Activated T-cell treated with anti-CD3 and anti-CD28 coated beads, Interleukin-2, amount 50 U/mL, for 4 hours (primary cell): ENCODE results near the gene ACTN2. TPM values are rescaled to one million over a fixed set of nuclear protein-coding genes. Genes with fewer than 3 reads are reported as not detected.

ENCODE experiments used
- ATAC-seq, 2 donors: fragments of 200-7000 bp; cut with Tn5 transposase; one replicate each; pipeline ENCODE4 v1.10.0; 2021
- DNase-seq: peaks from one replicate; pipeline ENCODE4 v3.0.0-alpha.2; 2020
- H3K27me3 Mint-ChIP-seq: one replicate; pipeline ENCODE4 v1.8.0; 2021; ENCODE audit warnings: low read depth, mixed read lengths
- H3K36me3 Mint-ChIP-seq: one replicate; pipeline ENCODE4 v1.8.0; 2022; ENCODE audit warnings: mixed read lengths; ENCODE audit not compliant: insufficient read depth
- H3K4me1 Mint-ChIP-seq: one replicate; pipeline ENCODE4 v1.8.0; 2021; ENCODE audit warnings: low read depth, mixed read lengths
- H3K4me3 Mint-ChIP-seq: one replicate; pipeline ENCODE4 v1.8.0; 2021; ENCODE audit warnings: mild to moderate bottlenecking, moderate library complexity, mixed read lengths
- H3K9me3 Mint-ChIP-seq: one replicate; pipeline ENCODE4 v1.8.0; 2021; ENCODE audit warnings: mixed read lengths
- total RNA-seq, 3 donors: library from RNA; stranded (reverse); gene quantifications; one replicate each; pipeline ENCODE4 v1.2.1, GENCODE V29; 2021

The ACTN2 gene
- total RNA-seq, 3 donors from 2014 or later, result 0.24 to 0.63 (median 0.34) TPM

DNA sequence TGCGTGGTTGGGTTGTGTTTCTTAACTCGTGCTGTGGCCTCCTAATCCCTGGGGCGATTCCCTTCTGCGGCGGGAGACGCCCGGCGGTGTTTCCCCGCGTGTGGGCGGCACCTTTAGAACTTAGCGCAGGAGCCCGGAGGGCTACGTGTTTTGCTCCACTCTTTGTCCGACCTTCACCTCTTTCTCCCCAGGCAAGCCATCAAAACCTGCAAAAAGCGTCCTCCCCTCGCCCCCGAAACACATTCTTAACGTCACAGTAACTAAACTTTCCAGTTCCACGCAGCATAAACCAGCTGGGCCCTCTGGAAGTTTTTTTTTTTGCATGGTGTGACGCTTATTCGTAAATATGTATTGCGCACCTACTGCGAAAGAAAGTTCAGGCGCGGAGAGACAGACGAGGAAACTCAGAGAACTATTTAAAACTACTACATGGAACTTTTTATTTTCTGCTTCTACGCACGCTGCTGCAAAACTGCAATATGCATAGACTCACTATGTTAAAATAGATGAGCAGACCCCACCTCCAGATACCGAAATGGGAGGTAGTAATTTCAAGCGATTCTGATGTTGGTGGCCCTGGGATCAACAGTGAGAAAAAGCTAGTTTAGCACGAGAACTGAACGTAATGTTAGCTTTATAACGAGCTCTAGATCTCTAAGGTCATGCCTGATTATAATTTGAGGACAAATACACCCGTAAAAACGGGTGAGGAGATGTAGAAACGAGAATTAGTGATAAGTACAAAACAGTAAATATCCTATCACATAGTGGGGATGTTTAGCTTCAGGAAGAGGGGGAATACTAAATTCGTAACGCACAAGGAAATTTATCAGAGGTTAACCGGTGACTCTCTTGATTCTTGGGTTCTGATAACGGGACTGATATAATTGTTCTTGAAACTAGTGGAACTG, 109.7 kb downstream of the ACTN2 start:
- peaks cover 34% of the 10 kb centered on the region for H3K4me1 Mint-ChIP-seq
- H3K36me3 Mint-ChIP-seq, result peaks cover 2% of the 10 kb centered on the region
- ATAC-seq (peak in 1 of 2 donors; percentile 3), DNase-seq (peak; percentile 64)
- peak overlapping the region; percentile 84 for H3K4me3 Mint-ChIP-seq
- H3K9me3 Mint-ChIP-seq, result no peaks in the 10 kb centered on the region
- peaks cover 5% of the 10 kb centered on the region for H3K27me3 Mint-ChIP-seq

DNA sequence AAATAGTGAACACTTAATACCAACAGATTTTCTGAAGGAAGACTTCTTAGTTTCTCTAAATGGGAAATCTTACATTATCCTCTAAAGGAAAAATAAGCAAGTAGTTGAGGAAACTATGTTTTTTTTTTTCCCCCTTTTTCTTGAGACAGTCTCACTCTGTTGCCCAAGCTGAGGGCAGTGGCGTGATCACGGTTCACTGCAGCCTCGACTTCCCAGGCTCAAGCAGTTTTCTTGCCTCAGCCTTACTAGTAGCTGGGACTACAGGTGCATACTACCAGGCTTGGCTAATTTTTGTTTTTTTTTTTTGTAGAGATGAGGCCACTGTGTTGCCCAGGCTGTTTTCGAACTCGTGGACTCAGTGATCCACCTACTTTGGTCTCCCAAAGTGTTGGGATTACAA, 112.7 kb downstream of the ACTN2 start:
- DNase-seq (no peak), ATAC-seq (no peak)
- Mint-ChIP-seq H3K36me3 (peaks cover 17% of the 10 kb centered on the region), H3K9me3 (no peaks in the 10 kb centered on the region), H3K27me3 (no peaks in the 10 kb centered on the region), H3K4me1 (peaks cover 55% of the 10 kb centered on the region), H3K4me3 (no peak overlapping the region)

DNA sequence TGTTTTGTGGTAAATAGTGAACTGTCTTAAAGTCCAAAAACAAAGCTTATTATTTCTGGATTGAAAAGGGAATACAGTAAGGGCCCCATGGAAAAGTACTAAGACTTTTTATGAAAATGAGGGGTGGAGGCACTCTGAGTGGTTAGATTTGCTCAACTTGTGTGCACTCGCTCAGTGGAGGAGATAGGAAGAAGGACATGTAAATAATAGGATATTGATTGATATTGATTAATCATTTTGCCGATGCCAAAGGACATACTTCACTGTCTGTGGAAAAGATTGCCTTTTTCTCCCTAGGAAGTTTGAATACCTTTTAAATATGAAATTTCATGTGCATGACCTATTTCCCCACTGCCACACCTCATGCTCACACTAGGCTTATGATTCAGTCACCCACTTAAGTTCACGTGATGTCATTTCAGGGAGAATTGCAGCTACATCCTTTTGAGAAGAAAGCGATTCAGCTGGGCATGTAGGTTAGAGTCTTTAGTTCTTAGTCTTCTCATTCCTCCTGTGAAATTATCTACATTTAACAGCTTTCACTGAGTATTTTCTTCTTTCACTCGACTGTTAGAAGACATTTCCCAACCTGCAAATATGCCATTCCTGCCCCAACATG, 113.8 kb downstream of the ACTN2 start:
- H3K4me3 Mint-ChIP-seq, result no peak overlapping the region
- H3K36me3 Mint-ChIP-seq, result peaks cover 21% of the 10 kb centered on the region
- H3K4me1 Mint-ChIP-seq, result peaks cover 50% of the 10 kb centered on the region
- DNase-seq, result no peak
- H3K9me3 Mint-ChIP-seq, result no peaks in the 10 kb centered on the region
- no peak for ATAC-seq
- H3K27me3 Mint-ChIP-seq, result no peaks in the 10 kb centered on the region

DNA sequence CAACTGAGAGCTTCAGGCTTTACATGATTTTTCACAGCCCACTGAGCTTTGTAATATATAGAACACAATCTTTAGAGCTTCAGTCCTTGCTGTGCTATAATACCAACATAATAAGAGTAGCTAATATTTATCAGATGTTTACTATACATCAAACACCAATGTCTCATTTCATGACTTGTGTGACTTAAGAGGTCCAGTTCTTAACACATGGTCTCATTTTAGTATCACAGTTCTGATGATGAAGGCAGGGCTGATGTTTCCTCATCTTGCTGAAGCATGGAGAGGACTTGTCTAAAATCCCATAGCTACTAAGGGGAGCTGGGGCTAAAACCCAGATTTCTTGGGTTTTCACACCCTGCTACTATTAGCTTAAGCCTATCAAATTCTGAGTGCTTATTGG, 114.3 kb downstream of the ACTN2 start:
- DNase-seq (no peak), ATAC-seq (no peak)
- H3K36me3 Mint-ChIP-seq, result peaks cover 23% of the 10 kb centered on the region
- H3K27me3 Mint-ChIP-seq, result no peaks in the 10 kb centered on the region
- H3K4me1 Mint-ChIP-seq, result peaks cover 51% of the 10 kb centered on the region
- no peaks in the 10 kb centered on the region for H3K9me3 Mint-ChIP-seq
- no peak overlapping the region for H3K4me3 Mint-ChIP-seq

DNA sequence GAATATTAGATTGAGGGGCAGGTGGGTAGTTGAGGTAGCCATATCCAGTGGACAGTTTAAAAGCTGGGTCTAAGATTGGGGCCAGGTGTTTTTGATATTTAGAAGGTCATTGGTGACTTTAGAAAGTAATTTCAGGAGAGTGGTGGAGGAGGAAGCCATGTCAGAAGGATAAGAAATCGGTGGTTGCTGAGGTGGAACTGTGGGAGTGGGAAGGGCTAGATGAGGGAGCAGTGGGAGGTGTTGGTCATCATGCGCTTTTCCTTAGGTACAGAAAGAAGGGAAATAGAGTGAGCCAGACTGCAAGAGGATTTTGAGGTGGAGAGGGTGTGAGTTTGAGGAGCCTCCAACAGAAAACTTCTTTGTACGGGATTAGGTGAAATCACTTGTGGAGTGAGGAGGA, 116.0 kb downstream of the ACTN2 start:
- DNase-seq, result no peak
- Mint-ChIP-seq H3K4me3 (no peak overlapping the region), H3K9me3 (no peaks in the 10 kb centered on the region), H3K36me3 (peaks cover 27% of the 10 kb centered on the region), H3K27me3 (no peaks in the 10 kb centered on the region), H3K4me1 (peaks cover 41% of the 10 kb centered on the region)
- ATAC-seq, result no peak

DNA sequence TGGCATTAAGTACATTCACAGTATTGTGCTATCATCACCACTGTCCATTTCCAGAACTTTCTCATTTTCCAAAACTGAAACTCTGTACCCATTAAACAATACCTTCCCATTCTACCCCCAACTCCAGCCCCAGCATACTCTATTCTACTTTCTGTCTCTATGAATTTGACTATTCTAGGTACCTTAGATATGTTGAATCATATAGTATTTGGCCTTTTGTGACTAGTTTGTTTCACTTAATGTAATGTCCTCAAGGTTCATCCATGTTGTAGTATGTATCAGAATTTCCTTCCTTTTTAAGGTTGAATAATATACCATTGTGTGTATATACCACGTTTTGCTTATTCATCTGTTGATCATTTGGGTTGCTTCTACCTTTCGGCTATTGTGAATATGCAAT, 120.3 kb downstream of the ACTN2 start:
- Mint-ChIP-seq H3K4me3 (no peak overlapping the region), H3K27me3 (no peaks in the 10 kb centered on the region), H3K9me3 (no peaks in the 10 kb centered on the region), H3K36me3 (peaks cover 46% of the 10 kb centered on the region), H3K4me1 (peaks cover 23% of the 10 kb centered on the region)
- ATAC-seq (no peak), DNase-seq (no peak)

DNA sequence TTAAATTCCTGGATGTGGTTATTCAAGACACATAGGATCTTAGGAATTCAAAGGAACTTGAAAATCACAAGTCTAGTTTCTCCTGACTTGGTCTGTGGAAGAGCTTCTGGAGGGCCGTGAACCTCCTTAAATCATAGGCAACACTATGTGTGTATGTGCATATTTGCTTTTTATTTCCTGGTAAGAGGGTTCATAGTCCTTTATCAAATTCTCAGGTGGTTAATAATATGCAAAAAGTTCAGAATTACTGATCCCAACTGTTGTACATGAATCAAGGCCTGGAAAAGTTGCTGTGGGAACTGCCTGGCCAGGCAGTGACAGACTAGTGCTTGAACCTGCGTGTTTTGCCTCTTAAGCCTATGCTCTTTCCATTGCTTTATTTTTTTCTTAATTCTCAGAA, 121.7 kb downstream of the ACTN2 start:
- no peaks in the 10 kb centered on the region for H3K27me3 Mint-ChIP-seq
- peaks cover 15% of the 10 kb centered on the region for H3K4me1 Mint-ChIP-seq
- no peak overlapping the region for H3K4me3 Mint-ChIP-seq
- no peaks in the 10 kb centered on the region for H3K9me3 Mint-ChIP-seq
- no peak for ATAC-seq
- DNase-seq, result no peak
- H3K36me3 Mint-ChIP-seq, result peaks cover 44% of the 10 kb centered on the region

DNA sequence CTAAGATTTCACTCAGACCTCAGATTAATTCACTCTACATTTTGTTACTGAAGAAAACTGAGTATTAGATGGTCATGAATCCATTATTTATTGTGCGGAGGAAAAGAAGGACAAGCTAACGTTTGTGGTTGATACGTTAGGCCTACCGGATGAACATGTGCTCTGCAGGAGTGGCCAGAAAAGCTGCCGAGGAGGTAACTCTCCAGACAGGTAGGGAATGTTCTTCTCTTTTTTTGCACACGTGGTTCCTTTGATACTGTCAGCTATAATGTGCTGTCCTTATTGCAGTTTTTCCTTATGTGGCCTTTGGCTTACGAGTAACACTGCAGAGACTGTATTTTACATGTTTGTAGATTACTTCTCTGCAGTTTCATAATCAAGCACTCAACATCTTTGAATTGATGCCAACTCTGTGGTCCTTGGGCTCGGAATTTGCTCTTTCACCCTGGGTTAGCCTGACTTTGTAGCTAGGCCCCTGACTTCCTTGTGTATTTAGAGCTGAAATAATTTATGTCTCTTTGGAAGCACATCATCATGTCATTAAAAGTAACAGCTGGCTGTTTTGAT, 122.3 kb downstream of the ACTN2 start:
- peaks cover 11% of the 10 kb centered on the region for H3K4me1 Mint-ChIP-seq
- no peaks in the 10 kb centered on the region for H3K9me3 Mint-ChIP-seq
- DNase-seq (no peak), ATAC-seq (no peak)
- H3K4me3 Mint-ChIP-seq, result no peak overlapping the region
- no peaks in the 10 kb centered on the region for H3K27me3 Mint-ChIP-seq
- peaks cover 44% of the 10 kb centered on the region for H3K36me3 Mint-ChIP-seq

DNA sequence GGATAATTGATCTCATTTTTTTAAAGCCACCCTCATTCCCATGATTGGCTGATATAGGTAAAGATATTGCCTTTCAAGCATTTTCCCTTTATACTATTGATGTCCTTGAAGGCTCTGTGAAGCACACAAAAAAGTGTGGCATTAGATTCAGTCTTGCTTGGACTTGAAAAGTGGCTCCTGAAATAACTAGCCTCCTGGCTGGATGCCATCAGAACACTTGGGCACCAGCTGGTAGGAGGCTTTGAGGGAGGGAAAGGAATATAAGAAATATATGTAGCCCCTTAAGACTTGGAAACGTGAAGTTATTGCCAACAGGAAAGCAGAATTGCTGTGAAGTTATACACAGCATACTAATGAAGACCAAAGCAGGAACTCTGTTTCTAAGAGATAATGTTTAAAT, 122.8 kb downstream of the ACTN2 start:
- Mint-ChIP-seq H3K27me3 (no peaks in the 10 kb centered on the region), H3K9me3 (no peaks in the 10 kb centered on the region), H3K4me1 (peaks cover 11% of the 10 kb centered on the region), H3K4me3 (no peak overlapping the region), H3K36me3 (peaks cover 47% of the 10 kb centered on the region)
- ATAC-seq, result no peak
- DNase-seq, result no peak

DNA sequence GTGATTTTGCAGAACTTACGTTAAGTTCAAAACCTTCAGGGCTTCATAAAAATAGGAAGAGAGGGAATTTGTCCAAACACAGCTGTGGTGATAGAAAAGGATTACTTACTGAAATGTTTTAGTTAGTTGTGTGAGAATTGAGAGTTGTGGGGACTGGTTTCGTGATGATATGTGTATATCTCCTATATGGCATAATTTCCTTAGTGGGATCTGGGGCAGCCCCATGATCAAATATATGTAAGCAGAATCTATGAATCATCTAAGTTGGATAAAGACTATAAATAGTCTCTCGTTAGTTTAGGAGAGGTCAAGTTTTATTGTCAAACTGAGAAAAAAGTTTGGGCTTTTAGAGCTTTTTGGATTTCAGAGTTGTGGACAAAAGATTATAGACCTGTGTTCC, 123.7 kb downstream of the ACTN2 start:
- H3K4me1 Mint-ChIP-seq, result peaks cover 9% of the 10 kb centered on the region
- no peaks in the 10 kb centered on the region for H3K9me3 Mint-ChIP-seq
- H3K27me3 Mint-ChIP-seq, result no peaks in the 10 kb centered on the region
- DNase-seq (no peak), ATAC-seq (no peak)
- H3K4me3 Mint-ChIP-seq, result no peak overlapping the region
- peaks cover 44% of the 10 kb centered on the region for H3K36me3 Mint-ChIP-seq

DNA sequence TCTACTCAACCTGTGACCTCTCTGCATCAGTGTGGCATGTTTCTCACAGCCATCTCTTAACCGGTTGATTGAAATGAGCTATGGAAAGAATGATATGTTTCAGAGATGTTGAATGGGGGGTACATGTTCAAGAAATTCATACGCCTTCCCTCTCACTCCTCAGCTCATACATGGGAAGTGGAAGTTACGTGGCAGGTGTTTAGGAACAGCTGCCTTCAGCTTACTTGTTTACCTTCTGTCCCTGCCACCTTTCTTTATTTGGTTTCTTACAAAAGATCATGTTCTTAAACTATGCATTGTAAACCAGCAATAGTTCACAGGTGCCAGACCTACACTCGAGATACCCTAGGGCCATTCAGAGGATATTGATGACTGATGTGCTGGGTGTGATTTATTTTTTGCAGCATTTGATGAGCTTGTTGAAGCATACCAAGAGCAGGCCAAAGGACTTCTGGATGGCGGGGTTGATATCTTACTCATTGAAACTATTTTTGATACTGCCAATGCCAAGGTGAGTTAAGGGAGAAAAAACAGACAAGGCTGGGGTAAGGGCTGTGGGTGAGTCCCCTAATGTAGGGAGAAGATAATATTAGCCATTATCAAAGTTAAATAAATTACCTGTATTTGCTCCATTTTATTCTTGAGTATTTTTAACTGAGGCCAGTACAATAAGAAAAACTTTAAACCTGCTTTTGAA, 126.2 kb downstream of the ACTN2 start:
- ATAC-seq (no peak), DNase-seq (no peak)
- Mint-ChIP-seq H3K9me3 (no peaks in the 10 kb centered on the region), H3K4me1 (peaks cover 8% of the 10 kb centered on the region), H3K36me3 (peaks cover 51% of the 10 kb centered on the region), H3K4me3 (no peak overlapping the region), H3K27me3 (no peaks in the 10 kb centered on the region)

Other genes with a start within 250 kb of the ACTN2 start
- 10 to 100 TPM; 59.7 to 73.2 (median 60.9) TPM for gene LGALS8, start 162.5 kb upstream of the ACTN2 start, total RNA-seq
- gene HEATR1, start 82.0 kb upstream of the ACTN2 start, total RNA-seq, result 100 to 1,000 TPM; 113 to 126 (median 120) TPM
- 10 to 100 TPM; 34.2 to 40.1 (median 39.0) TPM for gene MTR, start 108.8 kb downstream of the ACTN2 start, total RNA-seq